ENCODE measurements around the gene GCG.

GCG gene

GRCh38 chr2:162172802-162173370 is 20.8 kb upstream of the GCG start:
- no peak for DNase-seq (ENCODE audit: low spot score)
- Mint-ChIP-seq H3K4me1 (ENCODE audit: low read depth) (no peaks in the 10 kb centered on the region), H3K36me3 (ENCODE audit: low read depth) (no peaks in the 10 kb centered on the region), H3K9me3 (no peaks in the 10 kb centered on the region), H3K27ac (no peak overlapping the region), H3K4me3 (no peak overlapping the region), H3K27me3 (ENCODE audit: low read depth) (peaks cover 38% of the 10 kb centered on the region)

GRCh38 chr2:162166745-162167144 is 14.7 kb upstream of the GCG start:
- peaks cover 48% of the 10 kb centered on the region for H3K27me3 Mint-ChIP-seq (ENCODE audit: low read depth)
- DNase-seq (ENCODE audit: low spot score): no peak
- no peak overlapping the region for H3K27ac Mint-ChIP-seq
- no peak overlapping the region for H3K4me3 Mint-ChIP-seq
- peaks cover 2% of the 10 kb centered on the region for H3K4me1 Mint-ChIP-seq (ENCODE audit: low read depth)
- no peaks in the 10 kb centered on the region for H3K36me3 Mint-ChIP-seq (ENCODE audit: low read depth)
- H3K9me3 Mint-ChIP-seq: no peaks in the 10 kb centered on the region

GRCh38 chr2:162166174-162166573 is 14.1 kb upstream of the GCG start:
- DNase-seq (ENCODE audit: low spot score): no peak
- Mint-ChIP-seq H3K9me3 (no peaks in the 10 kb centered on the region), H3K36me3 (ENCODE audit: low read depth) (no peaks in the 10 kb centered on the region), H3K4me1 (ENCODE audit: low read depth) (peaks cover 2% of the 10 kb centered on the region), H3K4me3 (no peak overlapping the region), H3K27me3 (ENCODE audit: low read depth) (peaks cover 48% of the 10 kb centered on the region), H3K27ac (no peak overlapping the region)

GRCh38 chr2:162164802-162165201 is 12.8 kb upstream of the GCG start:
- no peak overlapping the region for H3K4me3 Mint-ChIP-seq
- H3K9me3 Mint-ChIP-seq: no peaks in the 10 kb centered on the region
- no peak for DNase-seq (ENCODE audit: low spot score)
- peaks cover 44% of the 10 kb centered on the region for H3K27me3 Mint-ChIP-seq (ENCODE audit: low read depth)
- H3K27ac Mint-ChIP-seq: no peak overlapping the region
- H3K4me1 Mint-ChIP-seq (ENCODE audit: low read depth): peaks cover 2% of the 10 kb centered on the region
- no peaks in the 10 kb centered on the region for H3K36me3 Mint-ChIP-seq (ENCODE audit: low read depth)

- H3K36me3 Mint-ChIP-seq (ENCODE audit: low read depth): no peaks in the 10 kb centered on the region
- no peak overlapping the region for H3K4me3 Mint-ChIP-seq
- H3K27ac Mint-ChIP-seq: no peak overlapping the region
- no peak for DNase-seq (ENCODE audit: low spot score)
- H3K9me3 Mint-ChIP-seq: no peaks in the 10 kb centered on the region
- H3K4me1 Mint-ChIP-seq (ENCODE audit: low read depth): no peaks in the 10 kb centered on the region
- H3K27me3 Mint-ChIP-seq (ENCODE audit: low read depth): peaks cover 25% of the 10 kb centered on the region
Measured at GRCh38 chr2:162159446-162159845, 7.4 kb upstream of the GCG start.

- Mint-ChIP-seq H3K27me3 (ENCODE audit: low read depth) (peaks cover 27% of the 10 kb centered on the region), H3K4me3 (no peak overlapping the region), H3K27ac (no peak overlapping the region), H3K4me1 (ENCODE audit: low read depth) (peaks cover 2% of the 10 kb centered on the region), H3K9me3 (no peaks in the 10 kb centered on the region), H3K36me3 (ENCODE audit: low read depth) (no peaks in the 10 kb centered on the region)
- no peak for DNase-seq (ENCODE audit: low spot score)
Measured at GRCh38 chr2:162156149-162156548, 4.1 kb upstream of the GCG start.

GRCh38 chr2:162155093-162155492 is 3.0 kb upstream of the GCG start:
- Mint-ChIP-seq H3K9me3 (no peaks in the 10 kb centered on the region), H3K36me3 (ENCODE audit: low read depth) (no peaks in the 10 kb centered on the region), H3K27ac (no peak overlapping the region), H3K4me3 (no peak overlapping the region), H3K27me3 (ENCODE audit: low read depth) (peaks cover 26% of the 10 kb centered on the region), H3K4me1 (ENCODE audit: low read depth) (peaks cover 2% of the 10 kb centered on the region)
- DNase-seq (ENCODE audit: low spot score): no peak

GRCh38 chr2:162153608-162154224 is 1.7 kb upstream of the GCG start:
- H3K4me3 Mint-ChIP-seq: no peak overlapping the region
- peaks cover 2% of the 10 kb centered on the region for H3K4me1 Mint-ChIP-seq (ENCODE audit: low read depth)
- peaks cover 25% of the 10 kb centered on the region for H3K27me3 Mint-ChIP-seq (ENCODE audit: low read depth)
- H3K9me3 Mint-ChIP-seq: no peaks in the 10 kb centered on the region
- no peak overlapping the region for H3K27ac Mint-ChIP-seq
- H3K36me3 Mint-ChIP-seq (ENCODE audit: low read depth): no peaks in the 10 kb centered on the region
- DNase-seq (ENCODE audit: low spot score): peak; percentile 24

GRCh38 chr2:162149940-162150339 is 2.1 kb downstream of the GCG start:
- Mint-ChIP-seq H3K4me3 (no peak overlapping the region), H3K27ac (no peak overlapping the region), H3K4me1 (ENCODE audit: low read depth) (peaks cover 2% of the 10 kb centered on the region), H3K27me3 (ENCODE audit: low read depth) (peaks cover 43% of the 10 kb centered on the region), H3K36me3 (ENCODE audit: low read depth) (no peaks in the 10 kb centered on the region), H3K9me3 (no peaks in the 10 kb centered on the region)
- no peak for DNase-seq (ENCODE audit: low spot score)

- Mint-ChIP-seq H3K9me3 (no peaks in the 10 kb centered on the region), H3K36me3 (ENCODE audit: low read depth) (no peaks in the 10 kb centered on the region), H3K4me1 (ENCODE audit: low read depth) (peaks cover 2% of the 10 kb centered on the region), H3K27ac (no peak overlapping the region), H3K27me3 (ENCODE audit: low read depth) (peaks cover 38% of the 10 kb centered on the region), H3K4me3 (no peak overlapping the region)
- no peak for DNase-seq (ENCODE audit: low spot score)
Measured at GRCh38 chr2:162149466-162149865, 2.6 kb downstream of the GCG start.

- no peaks in the 10 kb centered on the region for H3K36me3 Mint-ChIP-seq (ENCODE audit: low read depth)
- no peak for DNase-seq (ENCODE audit: low spot score)
- no peak overlapping the region for H3K4me3 Mint-ChIP-seq
- H3K9me3 Mint-ChIP-seq: no peaks in the 10 kb centered on the region
- H3K27ac Mint-ChIP-seq: no peak overlapping the region
- peaks cover 2% of the 10 kb centered on the region for H3K4me1 Mint-ChIP-seq (ENCODE audit: low read depth)
- H3K27me3 Mint-ChIP-seq (ENCODE audit: low read depth): peaks cover 35% of the 10 kb centered on the region
Measured at GRCh38 chr2:162148956-162149355, 3.1 kb downstream of the GCG start.

- Mint-ChIP-seq H3K27me3 (ENCODE audit: low read depth) (peaks cover 42% of the 10 kb centered on the region), H3K4me1 (ENCODE audit: low read depth) (no peaks in the 10 kb centered on the region), H3K27ac (no peak overlapping the region), H3K36me3 (ENCODE audit: low read depth) (no peaks in the 10 kb centered on the region), H3K4me3 (no peak overlapping the region), H3K9me3 (no peaks in the 10 kb centered on the region)
- no peak for DNase-seq (ENCODE audit: low spot score)
Measured at GRCh38 chr2:162143969-162144368, 8.1 kb downstream of the GCG start.

GRCh38 chr2:162138310-162138709 is 13.7 kb downstream of the GCG start:
- H3K27ac Mint-ChIP-seq: no peak overlapping the region
- no peaks in the 10 kb centered on the region for H3K9me3 Mint-ChIP-seq
- H3K27me3 Mint-ChIP-seq (ENCODE audit: low read depth): peaks cover 44% of the 10 kb centered on the region
- no peak overlapping the region for H3K4me3 Mint-ChIP-seq
- H3K36me3 Mint-ChIP-seq (ENCODE audit: low read depth): no peaks in the 10 kb centered on the region
- no peaks in the 10 kb centered on the region for H3K4me1 Mint-ChIP-seq (ENCODE audit: low read depth)
- no peak for DNase-seq (ENCODE audit: low spot score)

- H3K9me3 Mint-ChIP-seq: no peaks in the 10 kb centered on the region
- no peak overlapping the region for H3K4me3 Mint-ChIP-seq
- peaks cover 28% of the 10 kb centered on the region for H3K4me1 Mint-ChIP-seq (ENCODE audit: low read depth)
Measured at GRCh38 chr2:162127422-162127821, 24.6 kb downstream of the GCG start.

GRCh38 chr2:162126527-162126926 is 25.5 kb downstream of the GCG start:
- H3K27ac Mint-ChIP-seq: peak overlapping the region; percentile 42
- peak overlapping the region; percentile 11 for H3K4me3 Mint-ChIP-seq
- DNase-seq (ENCODE audit: low spot score): no peak
- H3K36me3 Mint-ChIP-seq (ENCODE audit: low read depth): no peaks in the 10 kb centered on the region
- H3K4me1 Mint-ChIP-seq (ENCODE audit: low read depth): peaks cover 28% of the 10 kb centered on the region
- H3K9me3 Mint-ChIP-seq: no peaks in the 10 kb centered on the region
- H3K27me3 Mint-ChIP-seq (ENCODE audit: low read depth): peaks cover 23% of the 10 kb centered on the region

More at GRCh38 chr2:162127422-162127821, 24.6 kb downstream of the GCG start:
- Mint-ChIP-seq H3K36me3 (ENCODE audit: low read depth) (no peaks in the 10 kb centered on the region), H3K27me3 (ENCODE audit: low read depth) (peaks cover 26% of the 10 kb centered on the region), H3K27ac (no peak overlapping the region)
- DNase-seq (ENCODE audit: low spot score): no peak
